T-helper 1 cell (primary cell): Measurements from ENCODE around the gene PLEKHM1.
"Not testable (repeated sequence)": the region's sequence is repeated elsewhere in the genome, so short reads cannot be mapped to it uniquely, and the experiment has no call there.

Source experiments
- DNase-seq, 5 donors: peaks; one replicate each; pipeline ENCODE4 v3.0.0-alpha.2; 2012 to 2020
- total RNA-seq, 4 donors: gene quantifications; one replicate each; lab custom pipeline; 2026; lab: John Stamatoyannopoulos, UW

PLEKHM1 gene
- total RNA-seq: 49.0 to 73.5 (median 59.8) reads per million in 4 donors

DNA sequence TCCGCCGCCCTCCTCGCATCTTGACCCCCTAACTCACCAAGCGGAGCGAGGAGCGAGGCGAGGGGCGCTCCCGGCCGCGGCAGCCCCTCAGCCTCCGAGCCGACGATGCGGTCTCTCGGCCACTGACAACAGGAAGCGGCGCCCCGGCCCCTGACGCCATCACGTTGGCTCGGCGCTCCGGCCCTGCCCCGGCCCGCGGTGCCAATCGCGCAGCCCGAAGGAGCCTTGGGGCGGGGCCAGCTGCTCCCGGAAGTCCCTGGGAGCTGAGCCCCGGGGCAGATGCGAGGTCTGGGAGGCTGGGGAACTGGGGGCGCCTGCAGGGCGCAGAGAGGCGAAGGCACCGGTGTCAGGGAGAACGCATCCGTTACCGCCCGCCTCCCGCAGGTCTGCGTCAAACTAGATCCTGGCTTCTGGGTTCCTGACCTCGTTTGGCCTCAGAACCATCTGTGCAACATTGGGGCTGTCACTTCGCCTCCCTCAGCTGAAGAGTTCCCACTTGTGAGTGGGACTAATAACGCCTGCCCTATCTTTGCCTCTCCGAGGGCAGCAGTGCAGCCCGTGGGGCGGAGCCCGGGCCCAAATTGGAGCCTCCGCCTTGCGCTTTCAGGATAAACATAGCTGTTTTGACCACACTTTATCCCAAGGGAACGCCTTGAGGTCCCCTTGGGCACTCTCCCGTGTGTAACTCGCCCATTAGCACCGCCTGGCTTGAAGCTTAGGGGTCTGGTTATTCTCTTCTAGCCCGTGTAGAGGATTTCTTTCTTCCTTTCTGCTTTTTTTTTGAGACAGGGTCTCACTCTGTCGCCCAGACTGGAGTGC lies at the start of gene PLEKHM1:
TSS of gene PLEKHM1 (minus strand) at position 107 of the 819 bp plus-strand sequence. CDS start 8,237 bp downstream, outside the sequence.
- peak; percentile 66 to 87 (median 71) for DNase-seq

DNA sequence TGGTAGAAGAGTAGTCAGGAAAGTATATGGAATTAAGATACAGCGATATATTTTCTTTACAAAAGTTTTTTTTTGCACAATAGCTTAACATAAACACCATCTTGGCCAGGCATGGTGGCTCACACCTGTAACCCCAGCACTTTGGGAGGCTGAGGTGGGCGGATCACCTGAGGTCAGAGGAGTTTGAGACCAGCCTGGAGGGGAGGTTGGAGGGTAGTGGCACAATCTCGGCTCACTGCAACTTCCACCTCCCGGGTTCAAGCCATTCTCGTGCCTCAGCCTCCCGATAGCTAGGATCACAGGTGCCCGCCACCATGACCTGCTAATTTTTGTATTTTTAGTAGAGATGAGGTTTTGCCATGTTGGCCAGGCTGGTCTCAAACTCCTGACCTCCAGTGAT lies 47.6 kb upstream of the PLEKHM1 start:
- DNase-seq: not testable (repeated sequence)

DNA sequence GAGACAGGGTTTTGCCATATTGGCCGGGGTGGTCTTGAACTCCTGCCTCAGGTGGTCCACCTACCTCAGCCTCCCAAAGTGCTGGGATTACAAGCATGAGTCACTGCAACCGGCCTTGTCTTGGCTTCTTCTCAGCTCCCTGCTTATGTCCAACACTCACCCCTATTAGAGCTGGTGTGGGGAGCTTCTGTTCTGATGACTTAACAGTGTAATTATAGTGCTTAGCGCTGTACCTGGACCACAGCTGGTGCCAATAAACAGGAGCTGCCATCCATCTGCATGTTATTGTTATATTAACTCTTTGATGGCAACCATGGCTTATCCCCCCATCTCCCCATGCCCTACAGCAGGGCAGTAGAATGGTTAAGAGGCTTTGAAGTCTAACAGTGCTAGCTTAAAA lies 15.6 kb upstream of the PLEKHM1 start:
- DNase-seq: not testable (repeated sequence)

DNA sequence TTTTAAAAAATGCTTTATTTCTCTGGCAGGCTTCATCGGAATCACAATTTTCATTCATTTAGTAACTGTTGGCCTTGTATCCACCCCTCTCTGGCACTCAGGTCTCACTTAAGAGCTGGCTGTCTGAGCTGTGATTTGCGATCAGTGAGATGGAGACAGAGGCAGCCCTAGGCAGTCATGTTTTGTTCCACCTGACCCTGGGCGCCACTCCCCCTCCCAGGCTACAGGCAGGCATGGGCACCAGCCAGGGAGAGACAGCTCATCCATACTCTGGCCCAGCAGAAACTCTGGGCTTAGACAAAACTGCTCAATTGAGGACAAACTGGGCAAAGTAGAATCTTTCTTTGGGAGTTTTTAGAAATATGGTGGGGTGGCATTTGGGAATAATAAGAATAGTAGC lies 14.7 kb upstream of the PLEKHM1 start:
- not testable (repeated sequence) for DNase-seq

DNA sequence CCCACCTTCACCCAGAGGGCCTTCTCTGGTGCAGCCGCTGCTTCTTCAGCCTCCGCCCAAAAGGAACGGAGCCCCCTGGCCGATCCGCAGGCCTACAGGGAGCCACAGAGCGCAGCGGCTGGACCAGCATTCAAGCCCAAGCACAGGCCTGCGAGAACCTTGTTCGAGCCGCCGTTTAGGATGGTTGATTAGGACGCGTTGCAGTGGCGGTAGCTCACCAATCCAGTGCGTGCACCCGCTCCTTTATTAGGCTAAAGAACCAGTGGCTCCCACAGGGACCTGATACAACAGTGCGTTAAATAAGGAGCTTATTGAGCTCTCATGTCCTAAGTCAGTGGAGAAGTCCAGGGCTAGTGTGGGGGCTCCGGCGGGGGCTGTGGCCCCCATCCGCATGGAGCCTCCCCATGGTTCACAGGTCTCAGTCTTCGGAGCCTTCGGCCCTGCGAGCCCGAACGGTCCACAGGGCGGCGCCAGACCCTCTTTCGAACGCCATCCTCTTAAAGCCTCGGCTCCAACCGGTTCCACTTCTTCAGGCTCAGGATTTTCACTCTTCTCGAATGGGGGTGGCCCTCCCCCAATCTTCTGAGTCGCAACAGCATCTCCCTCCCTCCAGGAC lies 10.7 kb upstream of the PLEKHM1 start:
- not testable (repeated sequence) for DNase-seq

DNA sequence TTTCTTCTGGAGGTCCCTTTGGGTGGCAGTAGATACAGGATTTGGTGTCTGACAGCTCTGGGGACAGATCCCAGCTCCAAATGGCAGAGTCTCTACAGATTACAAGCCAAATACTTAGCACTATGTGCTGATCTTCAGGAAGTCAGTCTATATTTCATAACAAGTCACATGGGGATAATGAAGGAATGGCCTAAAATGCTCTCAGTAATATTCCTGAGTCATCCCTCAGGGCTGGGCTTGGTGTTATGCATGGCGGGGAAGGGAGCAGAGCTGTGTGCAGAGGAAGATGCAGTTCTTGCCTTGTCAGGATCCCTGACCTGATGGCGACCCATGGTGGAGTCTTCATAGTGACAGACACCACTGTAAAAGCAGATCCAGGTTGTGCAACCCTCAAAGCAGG lies 10.0 kb upstream of the PLEKHM1 start:
- not testable (repeated sequence) for DNase-seq

DNA sequence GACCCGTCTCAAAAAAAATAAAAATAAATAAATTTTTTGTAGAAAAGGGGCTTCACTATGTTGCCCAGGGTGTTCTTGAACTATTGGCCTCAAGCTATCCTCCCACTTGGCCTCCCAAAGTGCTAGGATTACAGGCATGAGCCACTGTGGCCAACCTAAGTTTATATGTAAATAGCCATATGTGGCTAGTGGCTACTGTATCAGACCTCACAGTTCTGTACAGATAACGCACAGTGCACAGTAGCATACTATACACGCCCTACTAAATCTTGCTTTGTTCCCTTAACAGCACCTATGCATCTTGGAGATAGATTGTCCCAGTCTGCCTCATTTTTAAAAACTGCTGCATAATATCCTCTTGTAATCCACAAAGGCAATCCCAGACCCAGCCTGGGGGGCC lies 8.7 kb upstream of the PLEKHM1 start:
- DNase-seq: not testable (repeated sequence)

DNA sequence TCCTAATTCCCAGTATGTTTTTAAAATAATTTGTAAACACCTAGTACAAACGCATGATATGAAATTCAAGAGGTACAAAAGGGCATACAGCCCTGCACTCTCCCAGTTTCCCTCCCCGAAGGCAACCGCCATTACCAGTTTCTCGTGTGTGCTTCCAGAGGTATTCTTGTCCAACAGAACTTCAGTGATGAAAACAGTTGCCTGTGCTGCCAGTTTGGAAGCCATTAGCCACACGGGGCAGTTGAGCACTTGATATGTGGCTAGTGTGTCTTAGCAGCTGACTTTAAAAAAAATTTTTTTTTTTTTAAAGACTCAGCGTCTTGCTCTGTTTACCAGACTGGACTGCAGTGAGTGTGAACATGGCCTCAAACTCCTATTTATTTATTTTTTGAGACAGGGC lies 7.9 kb upstream of the PLEKHM1 start:
- DNase-seq: not testable (repeated sequence)

DNA sequence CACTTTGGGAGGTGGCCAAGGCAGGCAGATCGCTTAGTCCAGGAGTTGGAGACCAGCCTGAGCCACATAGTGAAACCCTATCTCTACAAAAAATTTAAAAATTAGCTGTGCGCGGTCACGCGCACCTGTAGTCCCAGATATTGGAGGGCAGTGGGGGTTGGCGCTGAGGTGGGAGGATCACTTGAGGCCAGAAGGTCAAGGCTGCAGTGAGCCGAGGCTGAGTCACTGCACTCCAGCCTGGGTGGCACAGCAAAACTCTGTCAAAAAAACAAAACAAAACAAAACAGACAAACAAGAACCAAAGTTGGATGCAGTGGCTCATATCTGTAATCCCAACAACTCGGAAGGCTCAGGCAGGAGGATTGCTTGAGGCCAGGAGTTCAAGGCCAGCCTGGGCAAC lies 6.9 kb upstream of the PLEKHM1 start:
- DNase-seq: not testable (repeated sequence)

DNA sequence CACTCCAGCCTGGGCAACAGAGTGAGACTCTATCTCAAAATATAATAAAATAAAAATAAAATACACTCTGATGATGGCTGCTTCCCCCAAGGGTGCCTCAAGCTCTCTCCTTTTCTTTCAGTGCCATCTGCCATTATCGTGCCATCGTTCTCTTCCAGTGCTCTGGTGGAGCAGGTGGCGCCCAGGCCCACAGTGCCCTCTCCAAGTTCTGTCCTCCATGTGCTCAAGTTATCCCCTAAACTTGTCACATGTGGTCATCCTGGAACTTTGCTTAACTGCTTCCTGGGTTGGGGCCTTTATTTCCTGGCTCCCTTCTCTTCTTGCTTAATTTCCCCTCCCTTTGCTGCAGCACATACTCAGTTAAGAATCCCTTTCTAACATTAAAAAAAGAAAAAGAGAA lies 6.0 kb upstream of the PLEKHM1 start:
- DNase-seq: not testable (repeated sequence)

DNA sequence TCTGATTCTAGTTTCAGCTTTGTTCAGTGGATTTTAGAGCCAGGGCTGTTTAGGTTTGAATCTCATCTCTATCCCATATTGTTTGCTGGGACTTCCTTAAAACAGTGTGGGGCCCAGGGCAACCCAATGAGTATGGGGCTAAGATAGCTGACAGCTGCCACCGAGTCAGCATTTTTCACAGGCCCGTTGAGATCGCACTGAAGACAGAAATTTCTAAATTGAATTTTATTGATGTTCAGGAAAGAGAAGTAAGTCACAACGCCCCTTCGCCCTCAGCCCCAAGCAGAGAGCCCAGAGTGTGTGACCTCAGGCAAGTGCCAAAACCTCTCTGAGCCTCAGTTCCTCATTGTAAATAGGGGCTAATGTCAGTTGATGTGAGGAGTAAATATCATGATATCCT lies 4.0 kb upstream of the PLEKHM1 start:
- DNase-seq: not testable (repeated sequence)

DNA sequence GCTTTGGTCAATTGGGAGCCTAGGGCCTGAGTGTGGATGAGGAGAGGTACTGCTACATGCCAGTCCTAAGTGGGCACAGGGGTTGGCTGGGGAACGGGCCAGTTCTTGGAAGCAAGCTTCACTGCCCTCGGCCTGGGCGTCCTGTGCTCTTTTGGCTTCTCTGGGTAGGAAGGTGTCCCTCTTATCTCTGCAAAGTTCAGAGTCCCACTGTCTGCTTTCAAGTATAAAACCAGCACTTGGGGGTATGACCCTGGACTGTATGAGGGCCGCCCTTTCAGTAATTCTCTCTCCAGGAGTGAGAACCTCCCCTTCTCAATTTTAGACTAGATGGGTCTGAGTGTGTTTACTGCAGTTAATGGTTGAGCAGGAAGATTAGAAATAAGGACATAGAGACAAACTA lies 1.6 kb upstream of the PLEKHM1 start:
- not testable (repeated sequence) for DNase-seq

DNA sequence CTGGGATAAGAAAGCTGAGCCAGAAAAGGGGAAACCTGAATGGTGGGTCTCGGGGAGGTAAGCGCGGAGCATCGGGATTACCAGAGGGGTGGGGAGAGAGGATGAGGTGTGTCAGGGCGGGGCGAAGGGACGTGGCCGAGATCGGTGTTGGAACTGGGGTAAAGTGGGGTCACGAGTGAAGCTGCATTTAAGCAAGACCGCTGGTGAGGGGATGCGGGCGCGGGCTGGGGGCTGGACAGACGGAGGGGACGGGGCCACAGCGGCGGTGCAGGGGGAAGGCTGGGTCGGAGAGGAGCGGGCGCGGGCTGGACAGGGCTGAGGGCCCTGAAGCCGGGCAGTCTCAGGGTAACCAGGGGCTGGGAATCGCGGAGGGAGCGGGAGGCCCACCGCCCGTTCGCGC lies 323 bp downstream of the PLEKHM1 start:
- peak in 2 of 5 donors; percentile 4 to 13 for DNase-seq

DNA sequence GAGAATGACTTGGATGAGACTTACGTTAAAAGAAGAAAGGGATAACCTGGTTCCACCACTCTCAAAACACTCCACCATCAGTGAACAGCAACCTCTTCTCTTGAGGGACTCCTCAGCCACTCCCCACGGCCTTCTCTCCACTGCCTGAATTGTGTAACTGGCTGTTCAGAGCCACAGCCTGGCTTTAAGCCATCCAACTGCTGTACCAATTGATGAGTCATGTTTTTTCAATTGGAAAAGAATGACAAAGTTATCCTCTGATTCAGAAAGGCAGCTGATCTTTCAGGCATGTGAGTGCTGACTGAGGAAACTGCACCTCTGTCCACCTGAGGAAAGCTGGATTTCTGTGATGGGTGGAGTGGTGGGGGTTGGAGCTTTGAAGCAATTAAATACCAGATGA lies 2.8 kb downstream of the PLEKHM1 start:
- not testable (repeated sequence) for DNase-seq

DNA sequence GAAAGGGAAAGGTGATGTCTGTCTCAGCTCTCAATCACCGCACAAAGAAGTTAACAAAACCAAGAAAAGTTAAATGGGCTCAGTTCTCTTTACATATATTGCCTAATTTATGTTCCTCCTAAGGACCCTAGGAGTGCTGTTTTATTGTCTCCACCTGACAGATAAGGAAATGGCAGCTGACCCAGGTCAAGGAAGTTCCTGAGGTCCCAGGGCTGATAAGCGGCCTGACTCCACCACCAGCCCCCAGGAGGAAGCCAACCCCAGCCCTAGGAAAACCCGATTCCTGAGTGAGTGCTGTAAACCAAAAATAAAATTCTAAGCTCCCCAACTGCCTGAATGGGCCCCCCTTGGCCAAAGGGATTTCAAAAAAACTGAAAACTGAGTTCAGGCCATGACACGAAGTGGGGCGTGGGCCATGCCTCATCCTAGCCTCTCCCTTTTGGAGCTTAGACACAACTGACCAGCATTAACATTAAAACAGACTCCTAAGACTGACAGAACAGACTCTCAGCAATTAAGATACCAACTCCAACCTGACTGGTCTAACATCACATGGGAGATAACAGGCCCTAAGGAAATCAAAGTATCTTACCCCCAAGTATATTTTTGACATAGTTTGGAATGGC lies 6.8 kb downstream of the PLEKHM1 start:
- DNase-seq: not testable (repeated sequence)

DNA sequence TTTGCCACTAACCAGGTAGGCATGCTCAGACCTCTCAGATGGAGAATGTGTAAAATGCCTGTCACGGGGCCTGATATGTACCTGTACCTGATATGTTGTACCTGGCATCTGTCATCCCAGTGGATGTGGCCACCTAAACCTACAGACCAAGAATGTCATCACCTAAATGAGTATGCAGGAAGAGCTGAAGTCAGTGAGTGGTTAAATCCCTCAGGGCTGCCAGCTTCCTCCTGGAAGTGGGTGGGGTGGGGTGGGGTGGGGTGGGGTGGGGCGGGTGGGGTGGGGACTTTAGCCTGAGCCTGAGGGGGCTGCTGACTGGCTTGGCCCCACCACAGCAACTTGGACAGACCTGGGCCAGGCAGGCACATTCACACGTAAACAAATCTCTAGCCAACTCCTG lies 7.3 kb downstream of the PLEKHM1 start:
- DNase-seq: not testable (repeated sequence)

DNA sequence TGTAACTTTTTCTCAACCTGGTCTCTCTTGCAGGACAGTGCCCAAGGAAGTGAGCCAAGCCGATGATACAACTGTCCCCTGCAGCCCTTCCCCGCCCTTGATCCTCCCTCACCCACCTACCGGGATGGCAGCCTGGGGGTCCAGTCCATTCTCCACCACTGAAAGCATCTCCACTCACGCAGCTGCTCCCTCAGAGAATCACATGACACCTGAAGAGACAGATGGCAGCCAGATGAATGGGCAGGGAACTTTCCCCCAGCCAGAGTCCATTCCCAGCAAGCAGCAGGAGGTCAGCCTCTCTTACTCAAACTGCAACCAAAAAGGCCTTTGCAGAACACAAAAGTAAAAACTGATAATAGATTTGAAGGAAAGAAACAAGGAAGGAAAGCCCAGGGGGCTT lies 8.2 kb downstream of the PLEKHM1 start:
- DNase-seq: not testable (repeated sequence)

DNA sequence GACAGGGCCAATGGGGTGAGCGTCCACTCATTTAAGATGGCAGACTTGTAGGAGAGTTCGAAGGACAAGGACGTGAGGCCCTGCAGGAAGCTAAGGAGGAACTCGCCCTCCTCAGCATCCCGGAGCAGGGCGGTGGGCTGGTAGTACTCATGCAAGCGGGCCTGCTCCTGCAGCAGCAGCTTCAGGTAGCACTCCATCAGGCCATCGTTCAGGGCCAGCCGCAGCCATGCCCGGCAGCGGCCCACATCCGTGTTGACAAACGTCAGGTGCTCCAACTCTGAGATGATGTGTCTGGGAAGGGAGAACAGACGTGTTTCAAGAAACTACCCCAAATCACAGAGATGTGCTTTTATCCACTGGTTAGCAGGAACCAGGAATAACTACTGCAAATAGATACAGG lies 15.1 kb downstream of the PLEKHM1 start:
- not testable (repeated sequence) for DNase-seq

DNA sequence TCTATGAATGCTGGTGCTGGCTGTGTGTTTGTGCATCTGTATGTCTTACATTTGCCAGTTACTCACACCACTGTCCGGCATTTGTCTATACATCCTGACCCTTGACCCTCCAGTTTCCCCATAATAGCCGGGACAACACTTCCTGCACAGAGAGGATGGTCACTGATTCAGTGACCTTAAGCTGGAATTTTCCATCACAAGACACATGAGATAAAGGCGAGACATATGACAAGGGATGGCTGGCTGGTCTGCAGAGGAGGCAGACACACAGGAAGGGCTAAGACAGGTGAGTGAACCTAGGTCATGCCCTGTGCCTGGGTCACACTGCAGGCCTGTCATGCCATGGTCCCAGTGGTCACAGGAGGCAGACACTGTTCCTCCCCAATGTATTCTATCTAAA lies 18.3 kb downstream of the PLEKHM1 start:
- DNase-seq: not testable (repeated sequence)

DNA sequence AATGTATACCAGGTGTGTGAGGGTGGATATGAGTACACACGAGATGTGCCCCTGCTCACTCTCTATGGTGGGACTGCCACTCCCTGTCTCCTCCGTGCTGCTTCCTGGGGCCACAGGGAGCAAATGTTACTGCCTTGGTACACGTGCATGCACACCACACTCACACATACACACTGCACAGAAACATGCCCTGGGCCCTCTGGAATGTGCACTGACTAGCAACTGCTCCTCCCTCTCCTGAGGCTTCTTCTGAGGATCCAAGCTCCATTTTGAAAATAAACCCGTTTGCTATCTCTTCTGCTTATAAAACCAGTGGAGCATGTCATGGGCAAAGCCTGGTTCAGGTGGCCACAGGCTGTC lies 21.3 kb downstream of the PLEKHM1 start:
- DNase-seq: not testable (repeated sequence)

DNA sequence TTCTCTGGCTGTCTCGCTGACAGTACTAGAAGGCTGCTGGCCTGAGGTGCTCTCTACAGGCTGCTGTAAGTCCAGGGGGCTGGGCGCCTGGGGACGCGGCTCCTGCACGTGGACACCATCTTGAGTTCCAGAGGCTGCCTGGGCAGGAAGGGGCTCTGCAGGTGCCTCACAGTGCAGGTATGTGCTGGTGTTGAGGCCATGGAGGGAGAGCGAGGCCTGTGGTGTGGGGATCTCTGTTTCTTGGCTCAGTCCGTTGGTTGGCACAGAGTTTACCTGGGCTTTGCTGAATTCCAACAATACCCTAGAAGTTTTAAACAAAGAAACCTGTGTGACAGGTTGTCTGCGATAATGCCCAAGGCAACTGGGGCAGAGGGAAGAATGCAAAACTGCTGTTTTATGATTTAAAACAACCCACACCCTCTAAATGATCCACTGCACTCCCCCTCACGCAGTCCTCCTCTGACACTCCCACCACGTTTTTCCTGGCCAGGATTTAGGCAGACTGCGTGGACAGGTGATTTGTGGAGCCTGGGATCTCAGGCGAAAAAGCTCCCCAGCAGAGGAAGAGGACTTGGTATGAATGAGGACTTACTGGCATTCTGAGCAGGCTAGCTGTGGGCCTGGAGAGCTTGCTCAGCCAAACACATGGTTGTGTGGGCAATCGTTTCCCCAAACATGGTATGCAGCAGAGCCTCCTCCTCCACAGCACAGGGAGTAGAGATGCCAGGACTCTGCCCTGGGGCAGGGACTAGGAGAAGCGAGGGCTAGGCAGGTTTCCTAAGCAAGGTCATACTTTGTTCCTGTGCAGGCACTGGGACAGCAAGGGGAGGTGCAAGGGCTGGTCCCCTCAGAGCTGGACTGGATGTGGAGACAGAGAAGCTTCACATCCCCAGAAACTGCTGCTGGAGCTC lies 22.0 kb downstream of the PLEKHM1 start:
- not testable (repeated sequence) for DNase-seq

DNA sequence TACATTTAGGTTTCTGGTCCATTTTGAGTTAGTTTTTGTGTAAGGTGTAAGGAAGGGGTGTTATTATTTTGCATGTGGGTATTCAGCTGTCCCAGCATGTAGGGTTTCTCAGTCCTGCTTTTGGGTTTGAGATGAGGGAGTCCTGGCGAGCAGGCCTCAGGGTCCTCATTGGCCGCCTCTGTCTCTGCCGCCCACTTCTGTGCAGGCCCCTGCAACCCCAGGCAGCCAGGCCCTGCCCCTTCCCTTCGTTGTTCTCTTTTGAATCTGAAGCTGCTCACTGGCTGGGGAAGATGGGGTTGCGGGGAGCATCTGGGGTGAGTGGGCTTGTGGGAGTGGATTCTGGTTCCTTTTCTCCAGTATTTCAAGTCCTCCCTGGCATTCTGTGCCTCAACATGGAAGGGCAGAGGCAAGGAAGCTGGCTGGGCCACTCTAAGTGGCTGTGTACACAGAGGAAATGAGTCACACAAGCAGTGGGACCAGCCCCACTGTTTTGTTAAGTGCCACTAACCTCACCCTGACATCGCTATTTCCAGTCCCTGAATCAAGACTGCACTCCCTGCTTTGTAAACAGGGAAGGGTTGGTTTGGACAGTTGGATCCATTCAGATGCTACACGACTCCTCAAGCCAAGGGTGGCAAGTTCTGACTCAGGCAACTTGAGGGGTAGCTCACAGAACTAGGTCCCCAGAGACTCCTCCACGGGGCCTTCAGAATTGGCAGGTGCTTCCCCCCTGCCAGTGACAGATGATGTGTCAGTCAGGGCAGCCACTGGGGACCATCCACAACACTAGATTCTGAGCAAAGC lies 28.8 kb downstream of the PLEKHM1 start:
- DNase-seq: peak in 1 of 5 donors; percentile 54
